Renal cortical epithelial cell (primary cell): Measurements from ENCODE around the gene STK17A. TPM values are rescaled to one million over a fixed set of nuclear protein-coding genes. Genes with fewer than 3 reads are reported as not detected.
"Not testable (repeated sequence)": the region's sequence is repeated elsewhere in the genome, so short reads cannot be mapped to it uniquely, and the experiment has no call there.

Experiments
- DNase-seq: peaks from one replicate; pipeline ENCODE4 v3.0.0-alpha.2; 2011; ENCODE audit warnings: low read depth
- total RNA-seq: library from RNA; depleted of rRNA; stranded (reverse); fragments of >200 nt; gene quantifications from 2 replicates; pipeline ENCODE4 v1.2.3, GENCODE V29; 2014

Gene STK17A
- total RNA-seq, 1 donor from 2014 or later, result 97.4 TPM

GRCh38 chr7:43596426-43596825 lies 13.5 kb downstream of the STK17A start:
- not testable (repeated sequence) for DNase-seq

GRCh38 chr7:43600056-43600455 lies 17.1 kb downstream of the STK17A start:
- no peak for DNase-seq

- DNase-seq, result no peak
Measured at GRCh38 chr7:43602256-43602655, 19.3 kb downstream of the STK17A start.

GRCh38 chr7:43604251-43604650 lies 21.3 kb downstream of the STK17A start:
- DNase-seq, result no peak

GRCh38 chr7:43609097-43609496 lies 26.2 kb downstream of the STK17A start:
- DNase-seq, result no peak

- no peak for DNase-seq
Measured at GRCh38 chr7:43612128-43612527, 29.2 kb downstream of the STK17A start.

GRCh38 chr7:43612599-43613589 lies 30.0 kb downstream of the STK17A start:
- no peak for DNase-seq

- no peak for DNase-seq
Measured at GRCh38 chr7:43615558-43616145, 32.7 kb downstream of the STK17A start.

GRCh38 chr7:43616977-43617376 lies 34.1 kb downstream of the STK17A start:
- no peak for DNase-seq

GRCh38 chr7:43618073-43618472 lies 35.2 kb downstream of the STK17A start:
- no peak for DNase-seq

- no peak for DNase-seq
Measured at GRCh38 chr7:43619213-43620012, 36.5 kb downstream of the STK17A start.

- no peak for DNase-seq
Measured at GRCh38 chr7:43621729-43622448, 39.0 kb downstream of the STK17A start.

GRCh38 chr7:43624156-43624555 lies 41.2 kb downstream of the STK17A start:
- no peak for DNase-seq

GRCh38 chr7:43625453-43625852 lies 42.5 kb downstream of the STK17A start:
- no peak for DNase-seq

- no peak for DNase-seq
Measured at GRCh38 chr7:43625980-43626379, 43.1 kb downstream of the STK17A start.

GRCh38 chr7:43626695-43627094 lies 43.8 kb downstream of the STK17A start:
- DNase-seq, result no peak

- DNase-seq, result not testable (repeated sequence)
Measured at GRCh38 chr7:43627798-43628197, 44.9 kb downstream of the STK17A start.

GRCh38 chr7:43628431-43628830 lies 45.5 kb downstream of the STK17A start:
- DNase-seq, result no peak

GRCh38 chr7:43629857-43630256 lies 46.9 kb downstream of the STK17A start:
- DNase-seq, result no peak

GRCh38 chr7:43630482-43630881 lies 47.6 kb downstream of the STK17A start:
- DNase-seq, result no peak

- DNase-seq, result no peak
Measured at GRCh38 chr7:43631559-43631958, 48.7 kb downstream of the STK17A start.

- no peak for DNase-seq
Measured at GRCh38 chr7:43632746-43633145, 49.8 kb downstream of the STK17A start.
